ENCODE measurements around the gene GSK3B. TPM values are rescaled to one million over a fixed set of nuclear protein-coding genes. Genes with fewer than 3 reads are reported as not detected.
"Not testable (repeated sequence)": the region's sequence is repeated elsewhere in the genome, so short reads cannot be mapped to it uniquely, and the experiment has no call there.

The GSK3B gene
- total and polyA plus RNA-seq, 2 donors (not counting 1 experiment from before 2014, with no cell fraction given), result 37.3 to 44.8 TPM

- Histone ChIP-seq H3K9me3 (ENCODE audit: control insufficient read depth, insufficient read depth, low read depth, low read length) (no peaks in the 10 kb centered on the region), H2AFZ (ENCODE audit: low read length) (no peak overlapping the region), H3K27ac (ENCODE audit: insufficient read depth, low read length) (no peak overlapping the region), H3K9ac (ENCODE audit: insufficient read depth, low read length) (no peak overlapping the region), H3K4me2 (ENCODE audit: extremely low read depth, insufficient read depth, low read length) (no peak overlapping the region), H3K27me3 (ENCODE audit: control insufficient read depth, insufficient read depth, low read length) (no peaks in the 10 kb centered on the region), H3K4me1 (ENCODE audit: control insufficient read depth, extremely low read depth, insufficient read depth, low read length) (no peaks in the 10 kb centered on the region), H3K79me2 (ENCODE audit: control insufficient read depth, insufficient read depth, low read length) (peaks cover 77% of the 10 kb centered on the region), H4K20me1 (ENCODE audit: control insufficient read depth, extremely low read depth, insufficient read depth, low read length) (peaks cover 6% of the 10 kb centered on the region), H3K36me3 (ENCODE audit: control insufficient read depth, insufficient read depth, low read length) (no peaks in the 10 kb centered on the region), H3K4me3 (replicated peaks in 1 of 4; ENCODE audit: control extremely low read depth in 1 of 4, insufficient read depth in 1 of 4, low read depth in 3 of 4, low read length in 4 of 4) (no peak overlapping the region)
- DNase-seq (ENCODE audit: low read depth in 2 of 2), result no peak
- no peak for TF ChIP-seq CTCF (conservative IDR thresholded peaks at IDR 0.05 in 1 of 2, IDR thresholded peaks at IDR 0.05 in 1 of 2; ENCODE audit: low read depth in 1 of 2, low read length in 2 of 2)
- no peak for TF ChIP-seq EZH2 (IDR thresholded peaks at IDR 0.05; ENCODE audit: low read length, missing control alignments)
Observed at GRCh38 chr3:120059081-120059864, 35.0 kb downstream of the GSK3B start.

- H3K79me2 ChIP-seq (ENCODE audit: control insufficient read depth, insufficient read depth, low read length), result peaks cover 78% of the 10 kb centered on the region
- H3K4me1 ChIP-seq (ENCODE audit: control insufficient read depth, extremely low read depth, insufficient read depth, low read length), result no peaks in the 10 kb centered on the region
- H3K27me3 ChIP-seq (ENCODE audit: control insufficient read depth, insufficient read depth, low read length), result no peaks in the 10 kb centered on the region
- H3K27ac ChIP-seq (ENCODE audit: insufficient read depth, low read length), result no peak overlapping the region
- H3K36me3 ChIP-seq (ENCODE audit: control insufficient read depth, insufficient read depth, low read length), result no peaks in the 10 kb centered on the region
- H3K9ac ChIP-seq (ENCODE audit: insufficient read depth, low read length), result no peak overlapping the region
- peaks cover 1% of the 10 kb centered on the region for H4K20me1 ChIP-seq (ENCODE audit: control insufficient read depth, extremely low read depth, insufficient read depth, low read length)
- H2AFZ ChIP-seq (ENCODE audit: low read length), result no peak overlapping the region
- no peaks in the 10 kb centered on the region for H3K9me3 ChIP-seq (ENCODE audit: control insufficient read depth, insufficient read depth, low read depth, low read length)
- no peak overlapping the region for H3K4me2 ChIP-seq (ENCODE audit: extremely low read depth, insufficient read depth, low read length)
- no peak for DNase-seq (ENCODE audit: low read depth in 2 of 2)
- H3K4me3 ChIP-seq (replicated peaks in 1 of 4; ENCODE audit: control extremely low read depth in 1 of 4, insufficient read depth in 1 of 4, low read depth in 3 of 4, low read length in 4 of 4), result no peak overlapping the region
- TF ChIP-seq CTCF (conservative IDR thresholded peaks at IDR 0.05 in 1 of 2, IDR thresholded peaks at IDR 0.05 in 1 of 2; ENCODE audit: low read depth in 1 of 2, low read length in 2 of 2), result no peak
- TF ChIP-seq EZH2 (IDR thresholded peaks at IDR 0.05; ENCODE audit: low read length, missing control alignments), result no peak
Observed at GRCh38 chr3:120057626-120058025, 36.6 kb downstream of the GSK3B start.

GRCh38 chr3:120057029-120057428, 37.2 kb downstream of the GSK3B start:
- no peak overlapping the region for H2AFZ ChIP-seq (ENCODE audit: low read length)
- H4K20me1 ChIP-seq (ENCODE audit: control insufficient read depth, extremely low read depth, insufficient read depth, low read length), result peaks cover 2% of the 10 kb centered on the region
- no peak overlapping the region for H3K27ac ChIP-seq (ENCODE audit: insufficient read depth, low read length)
- DNase-seq (ENCODE audit: low read depth in 2 of 2), result no peak
- H3K4me2 ChIP-seq (ENCODE audit: extremely low read depth, insufficient read depth, low read length), result no peak overlapping the region
- H3K9me3 ChIP-seq (ENCODE audit: control insufficient read depth, insufficient read depth, low read depth, low read length), result no peaks in the 10 kb centered on the region
- H3K9ac ChIP-seq (ENCODE audit: insufficient read depth, low read length), result no peak overlapping the region
- no peak overlapping the region for H3K4me3 ChIP-seq (replicated peaks in 1 of 4; ENCODE audit: control extremely low read depth in 1 of 4, insufficient read depth in 1 of 4, low read depth in 3 of 4, low read length in 4 of 4)
- H3K79me2 ChIP-seq (ENCODE audit: control insufficient read depth, insufficient read depth, low read length), result peaks cover 75% of the 10 kb centered on the region
- no peaks in the 10 kb centered on the region for H3K27me3 ChIP-seq (ENCODE audit: control insufficient read depth, insufficient read depth, low read length)
- no peaks in the 10 kb centered on the region for H3K4me1 ChIP-seq (ENCODE audit: control insufficient read depth, extremely low read depth, insufficient read depth, low read length)
- no peak for TF ChIP-seq EZH2 (IDR thresholded peaks at IDR 0.05; ENCODE audit: low read length, missing control alignments)
- no peak for TF ChIP-seq CTCF (conservative IDR thresholded peaks at IDR 0.05 in 1 of 2, IDR thresholded peaks at IDR 0.05 in 1 of 2; ENCODE audit: low read depth in 1 of 2, low read length in 2 of 2)
- H3K36me3 ChIP-seq (ENCODE audit: control insufficient read depth, insufficient read depth, low read length), result no peaks in the 10 kb centered on the region

- not testable (repeated sequence) for DNase-seq (ENCODE audit: low read depth in 2 of 2); H3K4me3 ChIP-seq (replicated peaks in 1 of 4; ENCODE audit: control extremely low read depth in 1 of 4, insufficient read depth in 1 of 4, low read depth in 3 of 4, low read length in 4 of 4); H3K36me3 ChIP-seq (ENCODE audit: control insufficient read depth, insufficient read depth, low read length); H4K20me1 ChIP-seq (ENCODE audit: control insufficient read depth, extremely low read depth, insufficient read depth, low read length); H2AFZ ChIP-seq (ENCODE audit: low read length); H3K27me3 ChIP-seq (ENCODE audit: control insufficient read depth, insufficient read depth, low read length); H3K27ac ChIP-seq (ENCODE audit: insufficient read depth, low read length); H3K4me1 ChIP-seq (ENCODE audit: control insufficient read depth, extremely low read depth, insufficient read depth, low read length); H3K4me2 ChIP-seq (ENCODE audit: extremely low read depth, insufficient read depth, low read length); H3K9ac ChIP-seq (ENCODE audit: insufficient read depth, low read length); H3K9me3 ChIP-seq (ENCODE audit: control insufficient read depth, insufficient read depth, low read depth, low read length)
- H3K79me2 ChIP-seq (ENCODE audit: control insufficient read depth, insufficient read depth, low read length), result peaks cover 70% of the 10 kb centered on the region
Observed at GRCh38 chr3:120053647-120054046, 40.6 kb downstream of the GSK3B start.

Data from fibroblast of lung (primary cell).